Smooth muscle cell (in vitro differentiated cells): Measurements from ENCODE around the gene SLC44A2. TPM values are rescaled to one million over a fixed set of nuclear protein-coding genes. Genes with fewer than 3 reads are reported as not detected.

ENCODE experiments used
- DNase-seq: peaks from one replicate; lab custom pipeline; 2025; ENCODE audit not compliant: unreplicated experiment; lab: John Stamatoyannopoulos, UW
- H2AFZ ChIP-seq: fragments of 200-600 bp; sonication (generic); 2 replicates; pipeline ENCODE4 v1.6.0; 2016; ENCODE audit warnings: antibody characterized with exemption, low read depth, mild to moderate bottlenecking
- H3F3A ChIP-seq: fragments of 200-600 bp; sonication (generic); 2 replicates; pipeline ENCODE4 v1.6.0; 2017; ENCODE audit warnings: antibody characterized with exemption, low read depth
- H3K27ac ChIP-seq: fragments of 200-600 bp; sonication (generic); 2 replicates; pipeline ENCODE4 v1.5.1; 2016; ENCODE audit warnings: low read depth, mild to moderate bottlenecking
- H3K27me3 ChIP-seq: fragments of 200-600 bp; sonication (generic); 2 replicates; pipeline ENCODE4 v1.6.1; 2016; ENCODE audit warnings: low read depth, mild to moderate bottlenecking
- H3K36me3 ChIP-seq: fragments of 200-600 bp; sonication (generic); 2 replicates; pipeline ENCODE4 v1.5.1; 2016; ENCODE audit warnings: low read depth
- H3K4me1 ChIP-seq: fragments of 200-600 bp; sonication (generic); 2 replicates; pipeline ENCODE4 v1.5.1; 2016; ENCODE audit warnings: low read depth
- H3K4me2 ChIP-seq: fragments of 200-600 bp; sonication (generic); 2 replicates; pipeline ENCODE4 v1.6.0; 2016; ENCODE audit warnings: mild to moderate bottlenecking
- H3K4me3 ChIP-seq: fragments of 200-600 bp; sonication (generic); 2 replicates; pipeline ENCODE4 v1.5.1; 2016; ENCODE audit warnings: mild to moderate bottlenecking
- H3K79me2 ChIP-seq: fragments of 200-600 bp; sonication (generic); 2 replicates; pipeline ENCODE4 v1.6.0; 2016; ENCODE audit warnings: low read depth, mild to moderate bottlenecking
- H3K9ac ChIP-seq: fragments of 200-600 bp; sonication (generic); 2 replicates; pipeline ENCODE4 v1.6.0; 2016; ENCODE audit warnings: low read depth
- H3K9me3 ChIP-seq: fragments of 200-600 bp; sonication (generic); replicated peaks from 2 replicates; pipeline ENCODE4 v1.5.1; 2016; ENCODE audit warnings: low read depth
- H4K20me1 ChIP-seq: fragments of 200-600 bp; sonication (generic); 2 replicates; pipeline ENCODE4 v1.6.0; 2016; ENCODE audit warnings: low read depth
- WGBS: methylation state at CpG from one replicate; pipeline ENCODE4 v1.1.7; 2016; ENCODE audit warnings: low lambda C conversion rate; 5-methylcytosine and 5-hydroxymethylcytosine counted together
- polyA plus RNA-seq: library from polyadenylated mRNA; unstranded; fragments of >200 nt; fragmentation: Nextera tagmentation; extraction: Ambion mirVana; gene quantifications from 2 replicates; pipeline ENCODE4 v1.2.1, GENCODE V29; 2016
- total RNA-seq: library from RNA; depleted of rRNA; stranded (reverse); fragments of >200 nt; gene quantifications from 2 replicates; pipeline ENCODE4 v1.2.3, GENCODE V29; 2014
- TF ChIP-seq, protein P1 (sequence below): fragments of 200-600 bp; sonication (generic); IDR thresholded peaks from 2 replicates; pipeline ENCODE4 v1.5.1; 2017; ENCODE audit warnings: borderline replicate concordance, mild to moderate bottlenecking, antibody characterized with exemption; ENCODE audit not compliant: insufficient read depth, poor library complexity, severe bottlenecking

The SLC44A2 gene
- total and polyA plus RNA-seq, 2 experiments from 2014 or later = 79.5 to 123 TPM

DNA sequence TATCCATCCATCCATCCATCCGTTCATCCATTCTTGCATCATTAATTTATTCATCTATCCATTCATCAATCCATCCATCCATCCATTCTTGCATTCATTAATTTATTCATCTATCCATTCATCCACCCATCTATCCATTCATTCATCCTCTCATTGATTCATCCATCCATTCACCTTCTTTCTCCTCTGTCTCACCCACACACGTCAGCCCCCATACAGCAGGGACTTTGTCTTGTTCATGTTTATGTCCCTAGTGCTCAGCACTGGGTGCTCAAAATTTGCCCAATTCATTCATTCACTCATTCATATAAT is 37.6 kb upstream of the SLC44A2 start:
- Histone ChIP-seq H3K4me2 (no peak overlapping the region), H4K20me1 (no peaks in the 10 kb centered on the region), H3K36me3 (no peaks in the 10 kb centered on the region), H2AFZ (no peak overlapping the region), H3F3A (no peaks in the 10 kb centered on the region), H3K27ac (no peak overlapping the region), H3K9ac (no peak overlapping the region), H3K79me2 (no peaks in the 10 kb centered on the region), H3K9me3 (no peaks in the 10 kb centered on the region), H3K27me3 (peaks cover 22% of the 10 kb centered on the region), H3K4me1 (no peaks in the 10 kb centered on the region), H3K4me3 (no peak overlapping the region)
- DNase-seq = no peak
- TF ChIP-seq, protein P1, sequence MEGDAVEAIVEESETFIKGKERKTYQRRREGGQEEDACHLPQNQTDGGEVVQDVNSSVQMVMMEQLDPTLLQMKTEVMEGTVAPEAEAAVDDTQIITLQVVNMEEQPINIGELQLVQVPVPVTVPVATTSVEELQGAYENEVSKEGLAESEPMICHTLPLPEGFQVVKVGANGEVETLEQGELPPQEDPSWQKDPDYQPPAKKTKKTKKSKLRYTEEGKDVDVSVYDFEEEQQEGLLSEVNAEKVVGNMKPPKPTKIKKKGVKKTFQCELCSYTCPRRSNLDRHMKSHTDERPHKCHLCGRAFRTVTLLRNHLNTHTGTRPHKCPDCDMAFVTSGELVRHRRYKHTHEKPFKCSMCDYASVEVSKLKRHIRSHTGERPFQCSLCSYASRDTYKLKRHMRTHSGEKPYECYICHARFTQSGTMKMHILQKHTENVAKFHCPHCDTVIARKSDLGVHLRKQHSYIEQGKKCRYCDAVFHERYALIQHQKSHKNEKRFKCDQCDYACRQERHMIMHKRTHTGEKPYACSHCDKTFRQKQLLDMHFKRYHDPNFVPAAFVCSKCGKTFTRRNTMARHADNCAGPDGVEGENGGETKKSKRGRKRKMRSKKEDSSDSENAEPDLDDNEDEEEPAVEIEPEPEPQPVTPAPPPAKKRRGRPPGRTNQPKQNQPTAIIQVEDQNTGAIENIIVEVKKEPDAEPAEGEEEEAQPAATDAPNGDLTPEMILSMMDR = no peak
- 97% methylated on average over 2 of the region's 2 CpGs for WGBS

GRCh38 chr19:10593148-10593547 is 32.2 kb upstream of the SLC44A2 start:
- H3K79me2 ChIP-seq = no peaks in the 10 kb centered on the region
- no peaks in the 10 kb centered on the region for H3K4me1 ChIP-seq
- WGBS = 93% methylated on average over 7 of the region's 7 CpGs
- no peaks in the 10 kb centered on the region for H3F3A ChIP-seq
- no peak overlapping the region for H3K27ac ChIP-seq
- H3K27me3 ChIP-seq = peaks cover 3% of the 10 kb centered on the region
- TF ChIP-seq, protein P1 = no peak
- no peaks in the 10 kb centered on the region for H3K9me3 ChIP-seq
- H3K9ac ChIP-seq = no peak overlapping the region
- no peak overlapping the region for H3K4me2 ChIP-seq
- no peaks in the 10 kb centered on the region for H4K20me1 ChIP-seq
- no peak overlapping the region for H3K4me3 ChIP-seq
- H3K36me3 ChIP-seq = no peaks in the 10 kb centered on the region
- no peak overlapping the region for H2AFZ ChIP-seq
- DNase-seq = no peak

GRCh38 chr19:10593820-10594637 is 31.3 kb upstream of the SLC44A2 start:
- Histone ChIP-seq H3K9me3 (no peaks in the 10 kb centered on the region), H3K79me2 (no peaks in the 10 kb centered on the region), H3K36me3 (no peaks in the 10 kb centered on the region), H2AFZ (no peak overlapping the region), H3K4me3 (no peak overlapping the region), H3K27ac (no peak overlapping the region), H3K9ac (no peak overlapping the region), H3K4me1 (no peaks in the 10 kb centered on the region), H4K20me1 (no peaks in the 10 kb centered on the region), H3K27me3 (no peaks in the 10 kb centered on the region), H3F3A (no peaks in the 10 kb centered on the region), H3K4me2 (no peak overlapping the region)
- no peak for DNase-seq
- 79% methylated on average over 7 of the region's 9 CpGs for WGBS
- TF ChIP-seq, protein P1 = no peak

- Histone ChIP-seq H3K27me3 (no peaks in the 10 kb centered on the region), H3K9me3 (no peaks in the 10 kb centered on the region), H4K20me1 (peaks cover 10% of the 10 kb centered on the region), H3K36me3 (no peaks in the 10 kb centered on the region), H3K4me1 (peaks cover 11% of the 10 kb centered on the region), H2AFZ (no peak overlapping the region), H3K79me2 (peaks cover 25% of the 10 kb centered on the region), H3K4me3 (no peak overlapping the region), H3K4me2 (no peak overlapping the region), H3F3A (peaks cover 2% of the 10 kb centered on the region), H3K9ac (no peak overlapping the region), H3K27ac (no peak overlapping the region)
- DNase-seq = no peak
- WGBS = 94% methylated on average over 5 of the region's 5 CpGs
- TF ChIP-seq, protein P1 = no peak
Measured at GRCh38 chr19:10600149-10600548, 25.2 kb upstream of the SLC44A2 start.
